HepG2 (cell line): ENCODE data around the gene CDYL. TPM values are rescaled to one million over a fixed set of nuclear protein-coding genes. Genes with fewer than 3 reads are reported as not detected.

ENCODE experiments used
- ARID2 ChIP-seq: sonication (generic); formaldehyde crosslinking; IDR thresholded peaks from 2 replicates; pipeline ENCODE4 v1.8.1; 2022; ENCODE audit warnings: mild to moderate bottlenecking, missing genetic modification reagents, borderline replicate concordance
- BCLAF1 ChIP-seq: fragments of 450-650 bp; IDR thresholded peaks from 2 replicates; pipeline ENCODE4 v1.6.1; 2017; ENCODE audit warnings: mild to moderate bottlenecking
- CSRNP2 ChIP-seq: sonication (generic); formaldehyde crosslinking; conservative IDR thresholded peaks from 2 replicates; pipeline ENCODE4 v1.8.0; 2022; ENCODE audit warnings: low read depth, missing genetic modification reagents
- DMTF1 ChIP-seq: sonication (generic); formaldehyde crosslinking; IDR thresholded peaks from 2 replicates; pipeline ENCODE4 v1.4.0; 2020; ENCODE audit warnings: mild to moderate bottlenecking, missing genetic modification reagents
- E2F5 ChIP-seq: sonication (generic); formaldehyde crosslinking; conservative IDR thresholded peaks from 2 replicates; pipeline ENCODE4 v1.4.0; 2020; ENCODE audit warnings: missing genetic modification reagents
- FOXA1 ChIP-seq, 2 experiments: fragments of 450-650 bp in 1 of 2; sonication (generic) in 1 of 2; formaldehyde crosslinking in 1 of 2; IDR thresholded peaks; 2 replicates each; pipeline versions ENCODE4 v1.4.0 to v1.6.1; 2016 to 2020; ENCODE audit warnings: missing genetic modification reagents in 1 of 2
- HOXA3 ChIP-seq: sonication (generic); formaldehyde crosslinking; IDR thresholded peaks from 2 replicates; pipeline ENCODE4 v1.5.0; 2020; ENCODE audit warnings: missing genetic modification reagents
- KDM6A ChIP-seq: IDR thresholded peaks from 2 replicates; pipeline ENCODE4 v1.6.1; 2016; ENCODE audit warnings: low read depth
- PAWR ChIP-seq: sonication (generic); formaldehyde crosslinking; IDR thresholded peaks from 2 replicates; pipeline ENCODE4 v1.4.0; 2020; ENCODE audit warnings: missing genetic modification reagents, mild to moderate bottlenecking, borderline replicate concordance
- SIX1 ChIP-seq: sonication (generic); formaldehyde crosslinking; IDR thresholded peaks from 2 replicates; pipeline ENCODE4 v1.4.0; 2020; ENCODE audit warnings: missing genetic modification reagents, borderline replicate concordance
- TIGD3 ChIP-seq: sonication (generic); formaldehyde crosslinking; IDR thresholded peaks from 2 replicates; pipeline ENCODE4 v1.5.1; 2020; ENCODE audit warnings: mild to moderate bottlenecking, missing genetic modification reagents, borderline replicate concordance
- ZNF280B ChIP-seq: sonication (generic); formaldehyde crosslinking; IDR thresholded peaks from 2 replicates; pipeline ENCODE4 v1.5.0; 2020; ENCODE audit warnings: missing genetic modification reagents, mild to moderate bottlenecking, borderline replicate concordance
- ZNF547 ChIP-seq: sonication (generic); formaldehyde crosslinking; IDR thresholded peaks from 2 replicates; pipeline ENCODE4 v1.5.1; 2020; ENCODE audit warnings: mild to moderate bottlenecking, missing genetic modification reagents
- ZNF576 ChIP-seq: sonication (generic); formaldehyde crosslinking; IDR thresholded peaks from 2 replicates; pipeline ENCODE4 v1.4.0; 2020; ENCODE audit warnings: mild to moderate bottlenecking, missing genetic modification reagents
- ZNF747 ChIP-seq: sonication (generic); formaldehyde crosslinking; IDR thresholded peaks from 2 replicates; pipeline ENCODE4 v1.8.1; 2023; ENCODE audit warnings: missing genetic modification reagents, mild to moderate bottlenecking, borderline replicate concordance
- polyA plus RNA-seq, 8 experiments: library from polyadenylated mRNA; depleted of rRNA in 3 of 8; stranded (reverse) in 7 of 8; unstranded in 1 of 8; fragments of >200 nt; fragmentation: Illumina TruSeq in 4 of 8; extraction: Trizol in 4 of 8; gene quantifications; 2 replicates each; pipeline versions ENCODE4 v1.2.1 to v1.2.3, GENCODE V29; 2011 to 2016; ENCODE audit warnings: low read depth in 4 of 8, missing spikeins in 1 of 8, mixed read lengths in 1 of 8; ENCODE audit not compliant: insufficient read depth in 1 of 8
- total RNA-seq, 5 experiments: library from RNA; depleted of rRNA; stranded (reverse); fragments of >200 nt; fragmentation: Illumina TruSeq; extraction: Trizol; gene quantifications; 2 replicates each; pipeline ENCODE4 v1.2.3, GENCODE V29; 2016; ENCODE audit warnings: low read depth in 1 of 5

The CDYL gene
- total and polyA plus RNA-seq, 2 of the 13 experiments (the other 11 are each of a cell fraction or from before 2014, with no cell fraction given) = 22.8 to 105 TPM

- TF ChIP-seq ZNF576 (no peak), BCLAF1 (no peak), ZNF747 (CRISPR knock-in tag) (no peak; the same call in 1 of the 2 replicates), TIGD3 (CRISPR knock-in tag) (no peak), SIX1 (peak; percentile 44; the same call in 1 of the 2 replicates), CSRNP2 (CRISPR knock-in tag) (no peak), DMTF1 (CRISPR knock-in tag) (no peak), E2F5 (CRISPR knock-in tag) (0 out of 2 replicates have a peak, but pooled peaks have one; percentile 12), PAWR (CRISPR knock-in tag) (no peak), FOXA1 (IDR thresholded peaks at IDR 0.05) (no peak), FOXA1 (CRISPR knock-in tag; IDR thresholded peaks at IDR 0.05) (peak; percentile 43; the same call in 1 of the 2 replicates), ZNF280B (CRISPR knock-in tag) (peak; percentile 94), KDM6A (CRISPR knock-in tag) (peak; percentile 7; the same call in 1 of the 2 replicates), ZNF547 (CRISPR knock-in tag) (peak; percentile 93), HOXA3 (CRISPR knock-in tag) (peak; percentile 77), ARID2 (CRISPR knock-in tag) (no peak)
These were observed 227.6 kb downstream of the CDYL start, which contains the start of gene RPP40 (continued) for GRCh38 chr6:5003604-5004372.
